ENCODE measurements around the gene EHBP1L1. TPM values are rescaled to one million over a fixed set of nuclear protein-coding genes. Genes with fewer than 3 reads are reported as not detected.

Gene EHBP1L1
- total RNA-seq, 1 donor = 101 TPM

GRCh38 chr11:65546217-65546958, 29.5 kb upstream of the EHBP1L1 start:
- DNase-seq (ENCODE audit: low read depth in 2 of 3, low spot score in 2 of 3) = peak; percentile 91 to 96 (median 96)

- no peak for DNase-seq (ENCODE audit: low read depth in 2 of 3, low spot score in 2 of 3)
Observed at GRCh38 chr11:65547446-65548125, 28.3 kb upstream of the EHBP1L1 start.

- DNase-seq (ENCODE audit: low read depth in 2 of 3, low spot score in 2 of 3) = no peak
Observed at GRCh38 chr11:65548395-65548794, 27.5 kb upstream of the EHBP1L1 start.

- DNase-seq (ENCODE audit: low read depth in 2 of 3, low spot score in 2 of 3) = no peak
Observed at GRCh38 chr11:65549096-65549495, 26.8 kb upstream of the EHBP1L1 start.

GRCh38 chr11:65551572-65552387, 24.1 kb upstream of the EHBP1L1 start:
- peak in 2 of 3 donors; percentile 65 to 70 for DNase-seq (ENCODE audit: low read depth in 2 of 3, low spot score in 2 of 3)

- no peak for DNase-seq (ENCODE audit: low read depth in 2 of 3, low spot score in 2 of 3)
Observed at GRCh38 chr11:65552388-65552951, 23.4 kb upstream of the EHBP1L1 start.

- peak in 2 of 3 donors; percentile 90 to 93 for DNase-seq (ENCODE audit: low read depth in 2 of 3, low spot score in 2 of 3)
Observed at GRCh38 chr11:65553301-65554001, 22.4 kb upstream of the EHBP1L1 start.

GRCh38 chr11:65554057-65554818, 21.6 kb upstream of the EHBP1L1 start:
- DNase-seq (ENCODE audit: low read depth in 2 of 3, low spot score in 2 of 3) = no peak

GRCh38 chr11:65554842-65555430, 20.9 kb upstream of the EHBP1L1 start:
- no peak for DNase-seq (ENCODE audit: low read depth in 2 of 3, low spot score in 2 of 3)

- DNase-seq (ENCODE audit: low read depth in 2 of 3, low spot score in 2 of 3) = no peak
Observed at GRCh38 chr11:65555693-65556231, 20.1 kb upstream of the EHBP1L1 start.

- DNase-seq (ENCODE audit: low read depth in 2 of 3, low spot score in 2 of 3) = no peak
Observed at GRCh38 chr11:65556470-65557279, 19.2 kb upstream of the EHBP1L1 start.

GRCh38 chr11:65557280-65558001, 18.4 kb upstream of the EHBP1L1 start:
- no peak for DNase-seq (ENCODE audit: low read depth in 2 of 3, low spot score in 2 of 3)

GRCh38 chr11:65558002-65558929, 17.6 kb upstream of the EHBP1L1 start, which contains the start of gene LTBP3:
LTBP3 (minus strand) TSS chr11:65558359; CDS start chr11:65557959, 400 bp downstream.
- peak in 1 of 3 donors; percentile 47 for DNase-seq (ENCODE audit: low read depth in 2 of 3, low spot score in 2 of 3)

GRCh38 chr11:65558930-65559509, 16.8 kb upstream of the EHBP1L1 start:
- DNase-seq (ENCODE audit: low read depth in 2 of 3, low spot score in 2 of 3) = no peak

GRCh38 chr11:65559535-65559934, 16.3 kb upstream of the EHBP1L1 start:
- DNase-seq (ENCODE audit: low read depth in 2 of 3, low spot score in 2 of 3) = no peak

Data from hematopoietic multipotent progenitor cell (in vitro differentiated cells).